Left ventricle myocardium inferior (tissue), 1 donor: Measurements from ENCODE around the gene ZNF670. TPM values are rescaled to one million over a fixed set of nuclear protein-coding genes. Genes with fewer than 3 reads are reported as not detected.

Experiments
- DNase-seq: peaks from one replicate; pipeline ENCODE4 v3.0.0-alpha.2; 2020
- H3K27ac ChIP-seq: fragments of 200-600 bp; replicated peaks from 2 replicates; pipeline ENCODE4 v1.8.0; 2021
- H3K27me3 ChIP-seq: fragments of 200-600 bp; 2 replicates; pipeline ENCODE4 v1.8.0; 2021; ENCODE audit warnings: low read depth
- H3K36me3 ChIP-seq: fragments of 200-600 bp; 2 replicates; pipeline ENCODE4 v1.8.0; 2021
- H3K4me1 ChIP-seq: fragments of 200-600 bp; 2 replicates; pipeline ENCODE4 v1.8.0; 2021
- H3K4me3 ChIP-seq: fragments of 200-600 bp; 2 replicates; pipeline ENCODE4 v1.8.0; 2021; ENCODE audit warnings: mild to moderate bottlenecking, moderate library complexity
- H3K9me3 ChIP-seq: fragments of 200-600 bp; replicated peaks from 2 replicates; pipeline ENCODE4 v1.8.0; 2021
- intact Hi-C: fragments of 100-400 bp; cut with micrococcal nuclease; formaldehyde crosslinking; loops from one replicate; pipeline ENCODE4 v1.11.0; 2022
- total RNA-seq: library from RNA; stranded (reverse); fragmentation: NEBNext Ultra II Directional; extraction: Animal tissue kit (Norgen Biotek cat#: 25700); gene quantifications from one replicate; pipeline ENCODE4 v1.2.1, GENCODE V29; 2021
- TF ChIP-seq, protein P1 (sequence below): fragments of 200-600 bp; IDR thresholded peaks from 2 replicates; pipeline ENCODE4 v1.8.0; 2021; ENCODE audit warnings: antibody characterized with exemption, mild to moderate bottlenecking, borderline replicate concordance
- donor health status: DM: no; HTN: yes; CAD: no; lungs with severe emphysema.

The ZNF670 gene
- total RNA-seq, 1 donor from 2014 or later, result 1.5 TPM

DNA sequence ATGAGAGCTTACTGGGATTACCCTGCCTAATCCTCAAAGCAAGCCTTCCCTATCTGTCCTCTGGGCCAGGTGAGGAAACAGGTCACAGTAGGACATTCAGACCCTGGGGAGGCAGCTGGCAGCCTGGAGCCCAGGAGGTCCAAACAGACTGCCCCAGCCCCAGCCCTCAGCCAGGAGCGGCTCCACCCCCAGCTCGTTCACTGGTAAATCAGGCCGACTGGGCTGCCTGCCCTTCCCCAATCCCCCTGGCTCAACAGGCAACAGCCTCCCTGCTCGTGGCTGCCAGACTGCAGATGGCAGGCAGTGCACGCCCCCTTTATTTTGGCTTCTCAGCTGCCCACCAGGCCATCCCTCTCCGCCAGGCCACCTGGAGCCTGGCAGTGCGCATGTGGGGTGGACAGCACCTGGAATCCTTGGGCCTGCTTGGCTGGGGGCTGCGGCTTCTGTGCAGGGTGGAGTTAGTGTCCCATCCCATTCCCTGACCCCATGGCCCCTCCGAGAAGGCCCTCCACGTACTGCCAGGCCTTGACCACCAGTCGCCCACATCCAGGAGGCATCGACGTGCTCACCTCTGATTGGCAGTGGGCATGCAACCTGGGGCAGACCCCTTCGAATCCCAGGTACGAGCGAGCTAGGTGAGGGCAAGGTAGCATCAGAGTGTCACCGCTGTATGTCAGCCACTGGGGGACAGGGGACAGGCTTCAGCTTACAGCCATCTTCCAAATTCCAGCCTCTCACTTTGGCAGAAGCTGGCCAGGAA, 11.2 kb upstream of the ZNF670 start:
- Histone ChIP-seq H3K4me1 (no peaks in the 10 kb centered on the region), H3K9me3 (peaks cover 15% of the 10 kb centered on the region), H3K36me3 (no peaks in the 10 kb centered on the region), H3K4me3 (no peak overlapping the region), H3K27me3 (no peaks in the 10 kb centered on the region), H3K27ac (no peak overlapping the region)
- DNase-seq, result no peak
- intact Hi-C loops, result no loop called here
- TF ChIP-seq, protein P1, sequence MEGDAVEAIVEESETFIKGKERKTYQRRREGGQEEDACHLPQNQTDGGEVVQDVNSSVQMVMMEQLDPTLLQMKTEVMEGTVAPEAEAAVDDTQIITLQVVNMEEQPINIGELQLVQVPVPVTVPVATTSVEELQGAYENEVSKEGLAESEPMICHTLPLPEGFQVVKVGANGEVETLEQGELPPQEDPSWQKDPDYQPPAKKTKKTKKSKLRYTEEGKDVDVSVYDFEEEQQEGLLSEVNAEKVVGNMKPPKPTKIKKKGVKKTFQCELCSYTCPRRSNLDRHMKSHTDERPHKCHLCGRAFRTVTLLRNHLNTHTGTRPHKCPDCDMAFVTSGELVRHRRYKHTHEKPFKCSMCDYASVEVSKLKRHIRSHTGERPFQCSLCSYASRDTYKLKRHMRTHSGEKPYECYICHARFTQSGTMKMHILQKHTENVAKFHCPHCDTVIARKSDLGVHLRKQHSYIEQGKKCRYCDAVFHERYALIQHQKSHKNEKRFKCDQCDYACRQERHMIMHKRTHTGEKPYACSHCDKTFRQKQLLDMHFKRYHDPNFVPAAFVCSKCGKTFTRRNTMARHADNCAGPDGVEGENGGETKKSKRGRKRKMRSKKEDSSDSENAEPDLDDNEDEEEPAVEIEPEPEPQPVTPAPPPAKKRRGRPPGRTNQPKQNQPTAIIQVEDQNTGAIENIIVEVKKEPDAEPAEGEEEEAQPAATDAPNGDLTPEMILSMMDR, result no peak

DNA sequence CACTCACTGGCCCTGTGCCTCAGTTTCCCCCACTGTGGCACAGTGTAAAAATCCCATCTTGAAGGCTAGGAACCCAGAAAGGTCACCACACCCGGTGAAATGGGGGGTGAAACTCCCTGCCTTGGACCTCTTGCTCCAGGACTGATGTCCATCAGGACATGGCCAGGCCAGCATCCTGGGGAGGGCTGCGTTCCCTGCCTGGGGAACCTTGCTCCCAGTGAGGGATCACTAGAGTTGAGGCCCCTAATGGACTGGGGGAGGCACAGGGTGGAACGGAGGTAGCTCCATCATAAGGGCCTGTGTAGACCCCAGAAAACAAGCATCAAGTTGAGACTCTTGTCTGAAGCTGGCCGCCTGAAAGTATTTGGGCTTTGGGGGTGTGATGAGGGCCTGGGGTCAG, 10.4 kb upstream of the ZNF670 start:
- H3K9me3 ChIP-seq, result peaks cover 7% of the 10 kb centered on the region
- H3K27ac ChIP-seq, result no peak overlapping the region
- intact Hi-C loops, result no loop called here
- no peak overlapping the region for H3K4me3 ChIP-seq
- H3K36me3 ChIP-seq, result no peaks in the 10 kb centered on the region
- DNase-seq, result no peak
- no peaks in the 10 kb centered on the region for H3K4me1 ChIP-seq
- H3K27me3 ChIP-seq, result no peaks in the 10 kb centered on the region
- TF ChIP-seq, protein P1, result no peak

DNA sequence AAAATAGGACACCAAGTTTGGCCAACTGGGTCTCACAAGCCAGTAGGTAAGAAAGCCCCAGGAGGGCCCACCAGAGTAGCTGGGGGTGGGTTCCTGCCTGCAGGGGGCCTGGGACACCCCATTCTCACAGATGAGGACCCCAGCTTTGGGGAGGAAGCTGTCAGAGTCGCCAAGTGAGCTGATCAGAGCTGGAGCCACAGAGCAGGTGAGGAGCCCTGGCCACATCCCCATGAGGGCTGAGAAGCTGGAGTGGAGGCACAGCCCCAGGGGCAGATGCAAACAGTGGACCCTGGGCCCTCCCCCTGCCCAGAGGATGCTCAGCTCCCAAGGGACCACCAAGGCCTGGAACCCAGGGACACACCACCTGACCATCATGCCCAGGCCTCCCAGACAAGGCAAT, 8.6 kb upstream of the ZNF670 start:
- Histone ChIP-seq H3K27me3 (no peaks in the 10 kb centered on the region), H3K4me1 (no peaks in the 10 kb centered on the region), H3K36me3 (no peaks in the 10 kb centered on the region), H3K9me3 (no peaks in the 10 kb centered on the region), H3K27ac (no peak overlapping the region), H3K4me3 (no peak overlapping the region)
- TF ChIP-seq, protein P1, result no peak
- no peak for DNase-seq
- intact Hi-C loops, result no loop called here

DNA sequence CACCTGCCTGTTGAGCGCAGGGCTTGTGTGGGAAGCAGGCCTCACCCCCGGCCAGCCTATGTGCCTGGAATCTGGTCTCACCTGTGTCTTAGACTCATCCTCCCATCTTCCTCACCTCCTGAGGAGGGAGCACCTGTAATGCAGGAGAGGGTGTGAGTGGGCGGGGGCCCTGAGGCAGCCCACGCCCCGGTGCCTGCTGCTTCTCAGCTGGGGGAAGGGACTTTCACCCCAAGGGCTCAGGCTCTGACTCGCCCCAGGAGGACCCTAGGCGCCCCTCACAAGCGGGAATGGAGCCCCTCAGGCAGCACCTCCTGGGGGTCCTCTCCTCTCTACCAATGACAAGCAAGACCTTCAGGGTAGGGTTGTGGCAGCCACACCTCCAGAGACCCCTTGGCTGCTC, 6.7 kb upstream of the ZNF670 start:
- H3K9me3 ChIP-seq, result no peaks in the 10 kb centered on the region
- no peak overlapping the region for H3K27ac ChIP-seq
- DNase-seq, result no peak
- intact Hi-C loops, result no loop called here
- TF ChIP-seq, protein P1, result no peak
- H3K36me3 ChIP-seq, result no peaks in the 10 kb centered on the region
- no peaks in the 10 kb centered on the region for H3K27me3 ChIP-seq
- no peaks in the 10 kb centered on the region for H3K4me1 ChIP-seq
- H3K4me3 ChIP-seq, result no peak overlapping the region

- DNase-seq, result no peak
- TF ChIP-seq, protein P1, result no peak
- intact Hi-C loops, result no loop called here
- H3K27ac ChIP-seq, result no peak overlapping the region
- no peak overlapping the region for H3K4me3 ChIP-seq
- no peaks in the 10 kb centered on the region for H3K27me3 ChIP-seq
- no peaks in the 10 kb centered on the region for H3K36me3 ChIP-seq
- no peaks in the 10 kb centered on the region for H3K9me3 ChIP-seq
- H3K4me1 ChIP-seq, result no peaks in the 10 kb centered on the region
Observed at GRCh38 chr1:247084771-247085170, 6.2 kb upstream of the ZNF670 start.
